ENCODE measurements around the gene UFC1. TPM values are rescaled to one million over a fixed set of nuclear protein-coding genes. Genes with fewer than 3 reads are reported as not detected.

Gene UFC1
- total and polyA plus RNA-seq, 2 experiments from 2014 or later: 57.5 to 77.0 TPM

- H3F3A ChIP-seq (replicated peaks; ENCODE audit: low read depth): peaks cover 9% of the 10 kb centered on the region; the same call in 1 of the 2 replicates
- Mint-ChIP-seq H3K4me3 (no peak overlapping the region), H3K36me3 (ENCODE audit: low read depth) (peaks cover 11% of the 10 kb centered on the region; the same call in 2 of the 3 replicates), H3K9me3 (no peaks in the 10 kb centered on the region; the same call in 2 of the 3 replicates), H3K27me3 (ENCODE audit: insufficient read depth, low read depth, poor library complexity) (peaks cover 16% of the 10 kb centered on the region), H3K27ac (no peak overlapping the region; the same call in 1 of the 2 replicates), H3K4me1 (peaks cover 54% of the 10 kb centered on the region)
- no peaks in the 10 kb centered on the region for H3K9me2 ChIP-seq (ENCODE audit: insufficient read depth)
- H3K4me2 ChIP-seq: no peak overlapping the region
- 0 out of 2 replicates have a peak overlapping the region, but pooled peaks have one; percentile 26 for H3K27ac ChIP-seq (ENCODE audit: low read depth)
- no peak for TF ChIP-seq POLR2AphosphoS5 (IDR thresholded peaks at IDR 0.05; ENCODE audit: low read depth)
- TF ChIP-seq, protein P1, sequence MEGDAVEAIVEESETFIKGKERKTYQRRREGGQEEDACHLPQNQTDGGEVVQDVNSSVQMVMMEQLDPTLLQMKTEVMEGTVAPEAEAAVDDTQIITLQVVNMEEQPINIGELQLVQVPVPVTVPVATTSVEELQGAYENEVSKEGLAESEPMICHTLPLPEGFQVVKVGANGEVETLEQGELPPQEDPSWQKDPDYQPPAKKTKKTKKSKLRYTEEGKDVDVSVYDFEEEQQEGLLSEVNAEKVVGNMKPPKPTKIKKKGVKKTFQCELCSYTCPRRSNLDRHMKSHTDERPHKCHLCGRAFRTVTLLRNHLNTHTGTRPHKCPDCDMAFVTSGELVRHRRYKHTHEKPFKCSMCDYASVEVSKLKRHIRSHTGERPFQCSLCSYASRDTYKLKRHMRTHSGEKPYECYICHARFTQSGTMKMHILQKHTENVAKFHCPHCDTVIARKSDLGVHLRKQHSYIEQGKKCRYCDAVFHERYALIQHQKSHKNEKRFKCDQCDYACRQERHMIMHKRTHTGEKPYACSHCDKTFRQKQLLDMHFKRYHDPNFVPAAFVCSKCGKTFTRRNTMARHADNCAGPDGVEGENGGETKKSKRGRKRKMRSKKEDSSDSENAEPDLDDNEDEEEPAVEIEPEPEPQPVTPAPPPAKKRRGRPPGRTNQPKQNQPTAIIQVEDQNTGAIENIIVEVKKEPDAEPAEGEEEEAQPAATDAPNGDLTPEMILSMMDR (conservative IDR thresholded peaks at IDR 0.05; ENCODE audit: low read depth in 2 of 2): no peak
- TF ChIP-seq, protein P2, sequence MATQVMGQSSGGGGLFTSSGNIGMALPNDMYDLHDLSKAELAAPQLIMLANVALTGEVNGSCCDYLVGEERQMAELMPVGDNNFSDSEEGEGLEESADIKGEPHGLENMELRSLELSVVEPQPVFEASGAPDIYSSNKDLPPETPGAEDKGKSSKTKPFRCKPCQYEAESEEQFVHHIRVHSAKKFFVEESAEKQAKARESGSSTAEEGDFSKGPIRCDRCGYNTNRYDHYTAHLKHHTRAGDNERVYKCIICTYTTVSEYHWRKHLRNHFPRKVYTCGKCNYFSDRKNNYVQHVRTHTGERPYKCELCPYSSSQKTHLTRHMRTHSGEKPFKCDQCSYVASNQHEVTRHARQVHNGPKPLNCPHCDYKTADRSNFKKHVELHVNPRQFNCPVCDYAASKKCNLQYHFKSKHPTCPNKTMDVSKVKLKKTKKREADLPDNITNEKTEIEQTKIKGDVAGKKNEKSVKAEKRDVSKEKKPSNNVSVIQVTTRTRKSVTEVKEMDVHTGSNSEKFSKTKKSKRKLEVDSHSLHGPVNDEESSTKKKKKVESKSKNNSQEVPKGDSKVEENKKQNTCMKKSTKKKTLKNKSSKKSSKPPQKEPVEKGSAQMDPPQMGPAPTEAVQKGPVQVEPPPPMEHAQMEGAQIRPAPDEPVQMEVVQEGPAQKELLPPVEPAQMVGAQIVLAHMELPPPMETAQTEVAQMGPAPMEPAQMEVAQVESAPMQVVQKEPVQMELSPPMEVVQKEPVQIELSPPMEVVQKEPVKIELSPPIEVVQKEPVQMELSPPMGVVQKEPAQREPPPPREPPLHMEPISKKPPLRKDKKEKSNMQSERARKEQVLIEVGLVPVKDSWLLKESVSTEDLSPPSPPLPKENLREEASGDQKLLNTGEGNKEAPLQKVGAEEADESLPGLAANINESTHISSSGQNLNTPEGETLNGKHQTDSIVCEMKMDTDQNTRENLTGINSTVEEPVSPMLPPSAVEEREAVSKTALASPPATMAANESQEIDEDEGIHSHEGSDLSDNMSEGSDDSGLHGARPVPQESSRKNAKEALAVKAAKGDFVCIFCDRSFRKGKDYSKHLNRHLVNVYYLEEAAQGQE (IDR thresholded peaks at IDR 0.05; ENCODE audit: unreplicated experiment): no peak
- no peak for TF ChIP-seq EZH2phosphoT487 (IDR thresholded peaks at IDR 0.05; ENCODE audit: unreplicated experiment)
- no peak for TF ChIP-seq ETS1 (IDR thresholded peaks at IDR 0.05)
- no peak for TF ChIP-seq STAT1 (IDR thresholded peaks at IDR 0.05; ENCODE audit: unreplicated experiment)
- no peak for TF ChIP-seq ZNF462 (CRISPR knock-in tag; IDR thresholded peaks at IDR 0.05)
- no peak for TF ChIP-seq NANOG (IDR thresholded peaks at IDR 0.05; ENCODE audit: borderline replicate concordance)
- H3K4me1 ChIP-seq (ENCODE audit: insufficient read depth): peaks cover 49% of the 10 kb centered on the region
- no peaks in the 10 kb centered on the region for H3K79me2 ChIP-seq (replicated peaks; ENCODE audit: insufficient read depth)
- ATAC-seq: no peak
- no peak overlapping the region for H2AFZ ChIP-seq
- H4K20me1 ChIP-seq (replicated peaks; ENCODE audit: insufficient read depth): no peaks in the 10 kb centered on the region
- no peaks in the 10 kb centered on the region for H3K27me3 ChIP-seq (ENCODE audit: insufficient read depth)
- no peak overlapping the region for H3K4me3 ChIP-seq
- no peaks in the 10 kb centered on the region for H3K36me3 ChIP-seq (ENCODE audit: insufficient read depth)
- no peak for DNase-seq (ENCODE audit: low spot score)
Measured at GRCh38 chr1:161196111-161196510, 42.3 kb downstream of the UFC1 start.
